ENCODE measurements around the gene MACROH2A2. TPM values are rescaled to one million over a fixed set of nuclear protein-coding genes. Genes with fewer than 3 reads are reported as not detected.
"Not testable (repeated sequence)": the region's sequence is repeated elsewhere in the genome, so short reads cannot be mapped to it uniquely, and the experiment has no call there.

MACROH2A2 gene
- total RNA-seq, 1 donor from 2014 or later, result 15.5 TPM

DNA sequence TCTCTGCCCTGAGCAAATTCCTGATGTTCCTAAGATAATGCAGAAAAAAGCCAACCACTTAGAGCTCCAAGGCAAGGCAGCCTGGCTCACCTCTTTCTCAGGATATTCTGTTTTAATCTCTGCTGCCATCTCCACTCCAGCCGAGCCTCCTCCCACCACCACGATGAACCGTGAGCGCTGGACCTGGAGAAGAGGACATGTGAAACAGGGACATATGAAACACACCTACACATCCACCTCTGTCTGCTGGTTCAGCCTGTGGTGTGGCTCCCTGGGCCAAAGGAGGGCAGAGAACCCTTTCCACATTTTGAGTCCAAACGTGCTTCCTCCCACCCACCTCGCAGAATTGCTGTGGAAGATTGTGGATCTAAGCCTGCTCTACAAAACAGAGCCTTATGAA, 67.8 kb downstream of the MACROH2A2 start:
- Histone ChIP-seq H3K27me3 (no peaks in the 10 kb centered on the region), H3K27ac (no peak overlapping the region), H3K36me3 (peaks cover 0 to 5% of the 10 kb centered on the region in 2 donors), H3K4me3 (no peak overlapping the region), H3K9me3 (no peaks in the 10 kb centered on the region), H3K4me1 (no peaks in the 10 kb centered on the region)
- DNase-seq (ENCODE audit: extremely low spot score in 2 of 2), result no peak
- intact Hi-C loops (cut with DNase I), result no loop called here
- TF ChIP-seq POLR2A (IDR thresholded peaks at IDR 0.05) (no peak), POLR2AphosphoS5 (IDR thresholded peaks at IDR 0.05; ENCODE audit: insufficient read depth in 1 of 2, low read depth in 1 of 2) (no peak)
- TF ChIP-seq, protein P1, sequence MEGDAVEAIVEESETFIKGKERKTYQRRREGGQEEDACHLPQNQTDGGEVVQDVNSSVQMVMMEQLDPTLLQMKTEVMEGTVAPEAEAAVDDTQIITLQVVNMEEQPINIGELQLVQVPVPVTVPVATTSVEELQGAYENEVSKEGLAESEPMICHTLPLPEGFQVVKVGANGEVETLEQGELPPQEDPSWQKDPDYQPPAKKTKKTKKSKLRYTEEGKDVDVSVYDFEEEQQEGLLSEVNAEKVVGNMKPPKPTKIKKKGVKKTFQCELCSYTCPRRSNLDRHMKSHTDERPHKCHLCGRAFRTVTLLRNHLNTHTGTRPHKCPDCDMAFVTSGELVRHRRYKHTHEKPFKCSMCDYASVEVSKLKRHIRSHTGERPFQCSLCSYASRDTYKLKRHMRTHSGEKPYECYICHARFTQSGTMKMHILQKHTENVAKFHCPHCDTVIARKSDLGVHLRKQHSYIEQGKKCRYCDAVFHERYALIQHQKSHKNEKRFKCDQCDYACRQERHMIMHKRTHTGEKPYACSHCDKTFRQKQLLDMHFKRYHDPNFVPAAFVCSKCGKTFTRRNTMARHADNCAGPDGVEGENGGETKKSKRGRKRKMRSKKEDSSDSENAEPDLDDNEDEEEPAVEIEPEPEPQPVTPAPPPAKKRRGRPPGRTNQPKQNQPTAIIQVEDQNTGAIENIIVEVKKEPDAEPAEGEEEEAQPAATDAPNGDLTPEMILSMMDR (IDR thresholded peaks at IDR 0.05), result no peak

DNA sequence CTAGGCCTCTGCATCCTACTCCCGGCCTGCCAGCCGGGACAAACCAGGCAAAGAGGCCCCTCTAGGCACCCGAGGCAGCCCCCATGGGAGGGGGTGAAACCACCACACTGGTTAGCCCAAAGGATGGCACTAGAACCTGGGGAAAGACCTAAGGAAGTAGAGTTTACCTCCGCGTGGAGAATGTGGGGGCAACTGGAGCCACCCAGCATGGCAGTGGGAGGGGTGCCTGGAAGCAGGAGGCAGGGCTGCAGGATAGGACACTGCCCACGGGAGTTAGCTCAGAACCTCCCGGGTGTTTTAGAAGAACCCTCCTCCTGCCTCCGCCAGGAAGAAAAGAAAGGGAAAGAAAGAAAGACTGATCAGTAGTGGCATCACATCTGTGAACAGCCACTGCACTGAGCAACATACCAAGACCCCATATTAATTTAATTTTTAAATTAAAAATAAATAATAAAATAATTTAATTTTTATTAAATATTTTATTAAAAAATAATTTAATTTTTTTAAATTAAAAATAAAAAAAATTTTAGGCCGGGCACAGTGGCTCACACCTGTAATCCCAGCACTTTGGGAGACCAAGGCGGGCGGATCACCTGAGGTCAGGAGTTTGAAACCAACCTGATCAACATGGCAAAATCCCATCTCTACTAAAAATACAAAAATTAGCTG, 68.8 kb downstream of the MACROH2A2 start:
- Histone ChIP-seq H3K36me3 (peaks cover 0 to 5% of the 10 kb centered on the region in 2 donors), H3K27ac (no peak overlapping the region), H3K27me3 (no peaks in the 10 kb centered on the region), H3K4me1 (no peaks in the 10 kb centered on the region), H3K4me3 (no peak overlapping the region), H3K9me3 (no peaks in the 10 kb centered on the region)
- intact Hi-C loops (cut with DNase I), result no loop called here
- DNase-seq (ENCODE audit: extremely low spot score in 2 of 2), result no peak
- TF ChIP-seq, protein P1 (IDR thresholded peaks at IDR 0.05), result no peak
- TF ChIP-seq POLR2AphosphoS5 (IDR thresholded peaks at IDR 0.05; ENCODE audit: insufficient read depth in 1 of 2, low read depth in 1 of 2), result no peak
- TF ChIP-seq POLR2A (IDR thresholded peaks at IDR 0.05), result no peak

DNA sequence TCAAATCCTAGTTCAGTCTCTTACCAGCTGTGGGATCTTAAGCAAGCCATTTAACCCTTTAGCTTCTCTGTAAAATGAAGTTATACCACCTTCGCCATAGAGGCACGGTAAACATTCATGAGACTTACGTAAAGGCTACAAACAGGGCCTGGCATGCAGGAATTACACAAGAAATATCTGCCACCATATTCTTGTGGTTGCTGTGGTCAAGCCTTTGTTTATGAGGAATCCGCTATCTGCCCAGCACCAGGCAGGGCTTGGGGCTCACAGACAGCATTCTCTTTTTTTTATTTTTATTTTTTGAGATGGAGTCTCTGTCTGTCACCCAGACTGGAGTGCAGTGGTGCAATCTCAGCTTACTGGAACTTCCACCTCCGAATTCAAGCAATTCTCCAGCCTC, 70.1 kb downstream of the MACROH2A2 start:
- intact Hi-C loops (cut with DNase I), result no loop called here
- no peak overlapping the region for H3K27ac ChIP-seq
- TF ChIP-seq, protein P1 (IDR thresholded peaks at IDR 0.05), result no peak
- H3K9me3 ChIP-seq, result no peaks in the 10 kb centered on the region
- H3K4me3 ChIP-seq, result no peak overlapping the region
- H3K27me3 ChIP-seq, result no peaks in the 10 kb centered on the region
- no peaks in the 10 kb centered on the region for H3K4me1 ChIP-seq
- DNase-seq (ENCODE audit: extremely low spot score in 2 of 2), result no peak
- H3K36me3 ChIP-seq, result peaks cover 0 to 5% of the 10 kb centered on the region in 2 donors

DNA sequence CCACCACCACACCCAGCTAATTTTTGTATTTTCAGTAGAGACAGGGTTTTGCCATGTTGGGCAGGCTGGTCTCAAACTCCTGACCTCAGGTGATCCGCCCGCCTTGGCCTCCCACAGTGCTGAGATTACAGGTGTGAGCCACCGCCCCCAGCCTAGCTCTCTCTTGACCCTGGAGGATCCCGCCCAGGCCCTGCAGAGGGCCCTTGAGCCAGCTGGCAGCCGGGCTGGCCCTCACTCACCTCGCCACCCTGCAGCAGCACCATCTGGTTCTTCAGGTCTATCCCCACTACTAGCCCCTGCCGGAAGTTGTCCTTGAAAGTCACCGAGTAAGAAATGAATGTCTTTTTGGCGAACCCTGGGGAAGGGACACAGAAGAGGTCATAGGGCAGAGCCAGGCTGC, 70.5 kb downstream of the MACROH2A2 start:
- DNase-seq (ENCODE audit: extremely low spot score in 2 of 2); H3K4me1 ChIP-seq; H3K36me3 ChIP-seq; H3K27me3 ChIP-seq; H3K27ac ChIP-seq; intact Hi-C loops (cut with DNase I); H3K4me3 ChIP-seq; H3K9me3 ChIP-seq: not testable (repeated sequence)

GRCh38 chr10:70123817-70124216, 71.2 kb downstream of the MACROH2A2 start:
- peaks cover 0 to 5% of the 10 kb centered on the region in 2 donors for H3K36me3 ChIP-seq
- no peak for DNase-seq (ENCODE audit: extremely low spot score in 2 of 2)
- H3K4me1 ChIP-seq, result no peaks in the 10 kb centered on the region
- TF ChIP-seq POLR2A (IDR thresholded peaks at IDR 0.05) (no peak), POLR2AphosphoS5 (IDR thresholded peaks at IDR 0.05; ENCODE audit: insufficient read depth in 1 of 2, low read depth in 1 of 2) (no peak)
- TF ChIP-seq, protein P1 (IDR thresholded peaks at IDR 0.05), result no peak
- intact Hi-C loops (cut with DNase I), result no loop called here
- no peak overlapping the region for H3K27ac ChIP-seq
- H3K9me3 ChIP-seq, result no peaks in the 10 kb centered on the region
- H3K27me3 ChIP-seq, result no peaks in the 10 kb centered on the region
- no peak overlapping the region for H3K4me3 ChIP-seq
